ENCODE data around the gene OR14C36.
"Not testable (repeated sequence)": the region's sequence is repeated elsewhere in the genome, so short reads cannot be mapped to it uniquely, and the experiment has no call there.

OR14C36 gene, protein sequence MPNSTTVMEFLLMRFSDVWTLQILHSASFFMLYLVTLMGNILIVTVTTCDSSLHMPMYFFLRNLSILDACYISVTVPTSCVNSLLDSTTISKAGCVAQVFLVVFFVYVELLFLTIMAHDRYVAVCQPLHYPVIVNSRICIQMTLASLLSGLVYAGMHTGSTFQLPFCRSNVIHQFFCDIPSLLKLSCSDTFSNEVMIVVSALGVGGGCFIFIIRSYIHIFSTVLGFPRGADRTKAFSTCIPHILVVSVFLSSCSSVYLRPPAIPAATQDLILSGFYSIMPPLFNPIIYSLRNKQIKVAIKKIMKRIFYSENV

DNA sequence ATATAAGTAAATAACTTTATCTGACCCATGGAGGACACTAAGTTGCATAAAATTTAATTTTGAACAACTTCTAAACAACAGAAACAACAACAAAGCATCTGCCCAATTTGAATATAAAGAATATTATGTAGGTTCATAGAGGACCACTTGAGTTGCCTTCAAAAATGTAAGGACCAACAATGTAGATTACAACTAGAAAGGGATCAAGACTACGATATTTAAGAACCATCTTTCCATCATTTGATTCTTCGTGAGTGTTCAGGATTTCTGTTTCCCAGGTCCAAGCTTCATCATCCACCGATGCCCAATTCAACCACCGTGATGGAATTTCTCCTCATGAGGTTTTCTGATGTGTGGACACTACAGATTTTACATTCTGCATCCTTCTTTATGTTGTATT, at the start of gene OR14C36:
Gene OR14C36, plus strand, starts transcription at position 301 of the 400 bp plus-strand sequence. Its CDS starts 0 bp downstream, at position 301.
- no peak for DNase-seq (ENCODE audit: low read depth in 2 of 2)

DNA sequence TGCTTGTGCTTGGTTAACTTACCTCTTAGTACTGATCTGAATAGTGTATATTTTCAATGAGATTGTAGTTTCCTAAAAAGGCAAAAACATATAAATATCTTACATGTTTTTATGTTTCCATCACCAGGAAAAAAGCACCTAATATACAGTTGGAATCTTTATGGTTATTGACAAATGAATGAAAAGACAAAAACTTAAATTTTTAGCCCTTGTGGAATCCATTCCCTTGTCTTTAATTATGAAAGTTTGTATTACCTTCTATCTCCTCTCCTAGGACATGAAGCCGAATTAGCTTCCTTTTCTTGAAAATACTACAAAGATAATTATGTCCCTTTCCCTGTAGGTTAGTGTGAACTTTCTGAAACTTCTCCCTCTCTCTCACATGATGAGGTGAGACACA, 45.3 kb upstream of the OR14C36 start, which contains the start of gene OR2T12:
Gene OR2T12, minus strand, starts transcription at position 101 of the 400 bp plus-strand sequence. CDS start 7,846 bp downstream, outside the sequence.
- no peak for DNase-seq (ENCODE audit: low read depth in 2 of 2)

DNA sequence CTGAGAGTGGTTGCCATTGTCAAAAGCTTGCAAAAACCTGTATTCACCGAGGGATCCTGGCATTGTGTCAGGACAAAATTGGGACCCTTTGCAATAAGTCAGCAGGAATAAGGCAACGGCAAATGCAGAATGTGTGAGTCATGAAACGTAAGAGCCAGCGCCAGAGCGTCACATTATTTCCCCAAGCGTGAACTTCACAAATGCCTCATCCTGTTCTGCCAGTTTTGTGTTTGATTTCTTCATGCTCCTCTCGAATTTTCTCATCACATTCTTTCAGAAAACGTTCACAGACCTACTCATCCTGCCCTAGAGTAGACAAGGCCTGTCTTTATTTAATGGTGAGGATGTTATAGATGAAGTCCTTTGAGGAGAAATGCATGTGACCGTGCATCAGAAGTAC, 42.9 kb upstream of the OR14C36 start:
- DNase-seq (ENCODE audit: low read depth in 2 of 2): not testable (repeated sequence)

DNA sequence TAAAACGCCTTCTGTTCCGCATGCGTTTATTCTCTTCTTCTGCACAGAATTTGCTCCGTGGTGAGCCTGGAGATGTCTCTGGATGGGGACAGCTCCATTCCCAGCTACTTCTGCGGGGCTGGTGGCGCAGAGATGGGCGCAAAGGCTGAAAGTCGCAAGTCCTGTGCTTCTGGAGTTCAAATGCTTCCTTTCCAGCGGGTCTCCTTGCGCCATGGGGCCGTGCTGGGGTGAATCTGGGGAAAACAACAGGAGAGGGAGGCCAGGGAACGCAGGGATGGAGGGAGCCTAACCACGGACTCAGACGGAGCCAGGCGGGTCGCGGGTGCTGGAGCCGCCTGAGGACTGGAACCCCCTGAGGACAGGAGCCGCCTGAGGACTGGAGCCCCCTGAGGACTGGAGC, 42.5 kb upstream of the OR14C36 start:
- no peak for DNase-seq (ENCODE audit: low read depth in 2 of 2)

DNA sequence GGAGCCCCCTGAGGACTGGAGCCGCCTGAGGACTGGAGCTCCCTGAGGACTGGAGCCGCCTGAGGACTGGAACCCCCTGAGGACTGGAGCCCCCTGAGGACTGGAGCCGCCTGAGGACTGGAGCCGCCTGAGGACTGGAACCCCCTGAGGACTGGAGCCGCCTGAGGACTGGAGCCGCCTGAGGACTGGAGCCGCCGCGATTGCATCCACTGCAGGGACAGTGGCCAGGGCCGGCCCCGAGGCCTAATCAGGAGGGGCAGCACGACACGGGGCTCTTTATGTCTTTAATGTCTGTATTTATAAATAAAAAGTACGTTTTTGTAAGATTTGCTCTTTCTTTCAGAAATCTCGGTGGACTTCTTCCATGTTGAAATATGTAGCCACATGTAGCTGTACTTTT, 41.8 kb upstream of the OR14C36 start:
- DNase-seq (ENCODE audit: low read depth in 2 of 2): not testable (repeated sequence)

DNA sequence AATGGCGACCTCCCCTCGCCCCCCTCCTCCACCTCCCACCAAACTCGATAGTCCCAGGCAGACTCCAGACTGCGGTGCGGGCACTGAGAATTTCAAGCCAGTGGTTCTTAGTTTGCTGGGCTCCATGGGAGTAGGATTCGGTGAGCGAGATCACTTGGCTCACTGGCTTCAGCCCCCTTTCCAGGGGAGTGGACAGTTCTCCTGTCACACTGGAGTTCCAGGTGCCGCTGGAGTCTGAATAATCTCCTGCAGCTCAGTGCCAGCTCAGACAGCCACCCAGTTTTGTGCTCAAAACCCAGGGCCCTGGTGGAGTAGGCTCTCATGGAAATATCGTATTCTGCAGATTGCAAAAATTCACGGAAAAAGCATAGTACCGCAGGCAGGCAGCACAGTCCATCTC, 31.8 kb upstream of the OR14C36 start:
- no peak for DNase-seq (ENCODE audit: low read depth in 2 of 2)

DNA sequence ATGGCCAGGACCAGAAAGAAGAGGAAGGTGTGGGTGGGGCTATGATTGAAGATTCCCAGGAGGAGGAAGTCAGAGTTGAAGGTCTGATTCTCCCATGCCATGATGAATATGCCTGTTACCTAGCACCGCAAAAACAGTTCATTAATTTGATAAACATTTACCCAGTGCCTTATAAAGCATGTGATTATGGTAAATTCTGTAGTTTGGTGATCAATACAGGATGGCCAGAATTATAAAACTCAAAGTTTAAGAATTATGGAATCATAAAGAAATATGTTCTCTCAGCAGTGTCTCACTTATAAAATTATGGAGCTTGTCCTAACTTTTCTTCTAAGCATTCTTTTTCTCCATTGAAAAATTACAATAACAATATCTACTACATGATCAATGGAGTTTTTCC, 24.1 kb upstream of the OR14C36 start, which contains the start of gene OR2M7:
Gene OR2M7, minus strand, starts transcription at position 101 of the 400 bp plus-strand sequence. Its CDS starts 0 bp downstream, at position 101.
- no peak for DNase-seq (ENCODE audit: low read depth in 2 of 2)

DNA sequence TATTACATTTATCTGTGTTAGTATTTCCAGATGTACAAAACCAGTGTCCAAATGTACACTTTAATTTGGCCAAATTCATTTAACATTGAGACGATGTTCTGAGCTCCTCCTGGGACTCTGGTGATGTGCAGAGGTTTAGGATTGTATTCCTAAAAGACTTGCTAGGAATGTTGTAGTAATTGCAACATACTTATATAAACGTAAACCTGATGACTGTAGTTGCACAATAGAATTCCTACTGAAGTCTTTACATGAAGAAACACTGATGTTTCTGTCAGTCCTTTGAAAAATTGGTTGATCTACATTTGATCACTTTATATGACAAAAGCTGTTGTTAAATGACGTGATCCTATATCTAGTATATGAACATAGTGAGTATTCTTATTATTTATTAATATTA, 5.1 kb upstream of the OR14C36 start:
- no peak for DNase-seq (ENCODE audit: low read depth in 2 of 2)

DNA sequence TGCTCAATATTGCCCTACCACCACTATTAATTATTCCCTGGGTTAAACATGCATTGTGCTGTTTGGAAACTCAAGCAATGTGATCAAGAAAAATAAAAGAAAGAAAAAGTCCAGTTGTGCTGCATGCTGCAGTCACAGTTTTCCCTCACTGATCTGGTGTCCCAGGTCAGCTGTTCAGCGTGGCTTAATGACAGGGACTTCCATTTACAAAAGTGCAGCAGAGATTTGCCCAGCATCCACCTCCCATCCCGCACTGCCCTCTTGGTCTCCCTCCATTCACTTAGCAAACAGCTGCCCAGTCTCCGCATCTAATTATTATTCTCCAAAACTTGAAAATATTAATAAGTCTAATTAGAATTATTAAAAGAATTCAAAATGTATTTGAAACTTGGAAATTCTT, 10.8 kb downstream of the OR14C36 start:
- no peak for DNase-seq (ENCODE audit: low read depth in 2 of 2)

DNA sequence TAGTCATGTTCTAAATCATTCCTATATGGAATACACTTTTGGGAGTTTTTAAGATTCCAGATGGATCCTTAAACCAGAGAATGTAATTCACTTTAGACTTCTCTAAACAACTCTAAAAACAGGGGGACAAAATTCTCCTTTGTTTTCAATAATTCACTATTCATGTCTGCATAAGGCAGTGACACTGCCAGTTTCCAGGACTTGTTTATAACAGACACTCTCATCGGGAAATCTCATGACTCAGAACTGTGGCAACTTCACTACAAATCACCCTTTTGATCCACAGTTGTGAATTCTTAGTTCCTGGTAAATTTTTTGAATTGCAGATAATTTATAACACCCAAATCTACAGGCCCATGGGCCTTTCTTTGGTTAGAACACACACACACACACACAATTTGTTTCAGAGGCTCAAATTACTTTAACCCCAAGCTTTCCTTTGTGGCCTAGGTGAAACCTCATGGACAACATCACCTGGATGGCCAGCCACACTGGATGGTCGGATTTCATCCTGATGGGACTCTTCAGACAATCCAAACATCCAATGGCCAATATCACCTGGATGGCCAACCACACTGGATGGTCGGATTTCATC, 12.6 kb downstream of the OR14C36 start, which contains the start of gene OR2T4:
Gene OR2T4, plus strand, starts transcription at position 545 of the 595 bp plus-strand sequence. Its CDS starts 0 bp downstream, at position 545.
- DNase-seq (ENCODE audit: low read depth in 2 of 2): no peak

DNA sequence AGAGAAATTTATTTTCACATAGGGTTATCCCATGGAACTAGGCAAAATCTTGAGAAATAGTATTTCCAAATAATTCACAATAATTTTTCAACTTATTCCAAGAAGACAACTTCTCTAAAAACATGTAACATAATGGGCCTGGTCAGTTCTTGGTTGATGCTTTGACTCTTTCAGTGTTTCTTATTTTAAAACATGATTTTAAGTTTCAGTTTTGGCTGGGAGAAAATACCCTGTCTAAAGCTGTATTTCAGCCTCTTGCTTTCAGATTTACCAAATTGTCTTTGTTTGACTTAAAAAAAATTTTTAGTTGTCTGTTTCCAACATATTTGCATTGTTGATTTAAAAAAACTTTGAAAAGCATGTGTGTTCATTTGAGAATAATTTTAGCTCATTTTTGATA, 18.0 kb downstream of the OR14C36 start:
- no peak for DNase-seq (ENCODE audit: low read depth in 2 of 2)

DNA sequence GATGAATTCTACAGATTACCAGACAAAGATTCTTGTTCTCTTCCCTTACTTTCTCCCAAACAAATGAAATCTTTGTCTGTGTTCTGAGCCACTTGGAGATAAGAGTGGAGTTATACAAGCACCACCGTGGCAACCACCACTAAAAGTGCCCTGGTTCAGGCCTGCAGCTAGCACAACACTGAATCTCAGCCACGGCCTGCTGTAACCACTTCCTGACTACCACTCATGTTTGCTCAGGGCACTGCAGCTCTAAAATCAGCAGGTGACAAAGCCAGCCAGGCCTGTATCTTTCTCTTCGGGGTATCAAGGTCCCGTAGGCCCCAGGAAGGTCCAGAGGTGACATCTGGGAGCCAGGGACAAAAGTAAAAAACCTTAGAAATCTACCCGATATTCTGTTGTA, 23.8 kb downstream of the OR14C36 start:
- DNase-seq (ENCODE audit: low read depth in 2 of 2): no peak

DNA sequence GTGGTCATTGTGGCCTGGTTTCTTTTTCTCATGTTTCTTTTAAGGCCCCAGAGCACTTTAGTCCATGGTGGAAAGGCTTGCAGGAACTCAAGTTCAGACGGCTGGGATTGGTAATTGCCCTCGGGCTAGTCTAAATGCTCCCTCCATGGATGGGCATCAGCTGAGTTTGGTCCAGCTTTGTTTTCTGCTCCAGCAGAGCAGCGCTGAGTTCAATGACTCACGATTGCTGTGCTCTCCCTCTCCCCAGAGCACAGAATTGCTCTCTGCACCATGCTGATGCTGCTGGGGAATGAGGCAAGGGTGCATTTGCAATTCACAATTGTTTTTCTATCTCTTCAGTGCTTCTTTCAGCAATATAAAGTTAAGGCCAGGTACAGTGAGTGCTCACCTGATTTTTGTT, 25.2 kb downstream of the OR14C36 start:
- DNase-seq (ENCODE audit: low read depth in 2 of 2): no peak

DNA sequence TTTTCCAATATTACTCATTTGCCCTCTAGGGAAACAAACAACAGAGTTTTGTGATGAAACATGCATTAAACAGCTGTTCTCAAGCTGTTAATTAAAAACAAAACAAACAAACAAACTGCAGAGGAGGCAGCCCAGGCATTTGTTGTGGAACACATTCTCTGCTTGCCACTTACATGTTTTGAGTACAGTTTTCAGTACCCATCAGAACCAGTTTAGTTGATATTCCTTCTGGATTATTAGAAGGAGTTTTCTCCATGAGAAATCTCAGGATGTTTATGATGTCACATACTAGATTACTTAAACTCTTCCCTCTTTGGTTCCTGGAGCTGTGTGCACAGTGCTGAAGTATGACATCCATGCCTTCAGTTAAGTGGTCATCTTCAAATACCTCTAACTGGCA, 26.9 kb downstream of the OR14C36 start, which contains the start of gene OR2T6:
Gene OR2T6, plus strand, starts transcription at position 301 of the 400 bp plus-strand sequence. CDS start 11,863 bp downstream, outside the sequence.
- no peak for DNase-seq (ENCODE audit: low read depth in 2 of 2)

DNA sequence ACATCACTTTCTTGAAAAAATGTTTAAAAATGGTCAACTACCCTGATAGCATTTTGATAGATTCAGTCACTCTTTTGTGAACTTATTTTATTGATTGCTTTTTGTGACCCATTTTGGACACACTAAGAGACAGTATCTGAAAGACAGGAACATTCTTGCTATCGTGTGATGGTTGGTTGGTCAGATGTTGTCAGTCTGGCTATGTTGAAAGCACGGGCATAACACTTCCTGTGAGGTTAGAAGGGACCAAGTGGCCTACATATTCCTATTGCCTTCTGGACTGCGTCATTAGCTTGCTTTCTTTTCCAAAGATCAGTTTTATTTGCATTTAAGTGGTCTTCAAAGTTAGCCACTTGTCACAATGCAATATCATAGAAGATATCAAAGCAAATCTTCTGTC, 28.3 kb downstream of the OR14C36 start:
- DNase-seq (ENCODE audit: low read depth in 2 of 2): no peak

DNA sequence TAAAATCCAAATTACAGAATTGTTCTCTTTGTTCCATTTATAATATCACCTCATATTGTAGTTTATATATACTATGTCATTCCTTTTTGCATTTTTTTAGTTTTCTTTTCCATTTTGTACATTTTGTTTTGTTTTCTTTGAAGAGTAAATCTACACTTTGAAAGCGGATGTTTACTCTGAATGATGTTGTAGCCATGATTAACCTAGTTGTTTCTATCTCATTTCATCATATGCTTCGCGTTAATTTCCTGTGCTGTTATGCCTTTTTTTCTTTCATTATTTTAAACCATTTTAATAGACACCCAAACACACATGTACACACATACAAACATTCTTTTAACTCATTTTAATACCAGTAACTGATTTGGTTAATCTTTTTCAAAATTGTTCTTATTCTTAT, 32.3 kb downstream of the OR14C36 start:
- no peak for DNase-seq (ENCODE audit: low read depth in 2 of 2)

DNA sequence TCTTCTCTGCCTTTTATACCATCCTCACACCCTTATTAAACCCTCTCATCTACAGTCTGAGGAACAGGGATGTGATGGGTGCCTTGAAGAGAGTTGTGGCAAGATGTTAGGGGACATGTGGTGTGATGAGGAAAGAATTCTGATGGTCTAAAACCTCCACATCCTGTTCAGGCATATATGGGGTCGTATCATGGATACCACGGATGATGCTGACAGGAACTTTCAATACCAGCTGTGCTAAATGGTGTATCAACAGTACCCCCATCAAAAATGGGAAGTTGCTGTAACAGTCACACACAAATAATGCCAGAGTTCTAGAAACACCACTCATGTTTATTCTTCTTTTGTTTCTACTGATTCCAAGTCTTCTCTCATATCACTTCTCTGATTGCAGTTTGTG, 39.9 kb downstream of the OR14C36 start:
- DNase-seq (ENCODE audit: low read depth in 2 of 2): no peak

DNA sequence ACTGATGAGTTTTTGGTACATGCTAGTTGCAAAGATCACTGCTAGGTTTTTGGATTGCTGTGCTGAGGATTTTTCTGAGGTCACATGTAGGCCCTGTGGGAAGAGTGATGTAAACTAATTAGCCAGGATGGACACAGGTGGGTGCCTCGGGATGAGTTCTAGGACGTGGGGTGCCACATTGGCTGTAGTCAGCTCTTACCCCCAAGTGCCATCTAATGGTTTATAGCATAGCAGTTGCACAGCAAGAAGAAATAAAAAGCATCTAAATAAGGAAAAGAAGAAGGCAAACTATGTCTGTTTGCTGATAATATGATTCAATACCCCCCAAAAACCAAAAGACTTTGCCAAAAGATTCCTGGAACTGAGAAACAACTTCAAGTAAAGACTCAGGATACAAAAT, 44.5 kb downstream of the OR14C36 start:
- DNase-seq (ENCODE audit: low read depth in 2 of 2): no peak
